H1 (cell line): ENCODE data around the gene IFT25. TPM values are rescaled to one million over a fixed set of nuclear protein-coding genes. Genes with fewer than 3 reads are reported as not detected.

Experiments
- CTCF ChIA-PET: fragments of 300-600 bp; sonication (Branson Sonifier 250); formaldehyde crosslinking; loops from one replicate; lab custom pipeline; 2021; ENCODE audit not compliant: partially characterized antibody; lab: Charles Lee
- POLR2A ChIA-PET: fragments of 300-600 bp; sonication (Branson Sonifier 250); formaldehyde crosslinking; loops from one replicate; lab custom pipeline; 2021; ENCODE audit warnings: inconsistent platforms; ENCODE audit not compliant: partially characterized antibody; lab: Charles Lee
- DNase-seq, 2 experiments: peaks; one replicate each; pipeline versions ENCODE4 v3.0.0 to v3.0.0-alpha.2; 2010 to 2022; ENCODE audit warnings: low spot score in 2 of 2, low read depth in 1 of 2, mixed read lengths in 1 of 2
- FAIRE-seq: peaks from 2 replicates; lab custom pipeline; 2011; peaks lifted over from hg19 to GRCh38; lab: Jason Lieb, UNC
- H2AFZ ChIP-seq: 2 replicates; pipeline ENCODE4 v1.8.1; 2012; ENCODE audit warnings: low read length, inconsistent platforms
- H2AK5ac ChIP-seq: 2 replicates; pipeline ENCODE4 v1.6.1; 2013; ENCODE audit warnings: low read depth, low read length
- H2BK120ac ChIP-seq: replicated peaks from 2 replicates; pipeline ENCODE3; 2013; ENCODE audit warnings: low read depth, low read length, inconsistent platforms
- H2BK12ac ChIP-seq: 2 replicates; pipeline ENCODE4 v1.6.1; 2013; ENCODE audit warnings: low read depth, low read length
- H2BK15ac ChIP-seq: 2 replicates; pipeline ENCODE4 v1.6.1; 2013; ENCODE audit warnings: low read length
- H2BK20ac ChIP-seq: 2 replicates; pipeline ENCODE4 v1.6.1; 2013; ENCODE audit warnings: low read length
- H2BK5ac ChIP-seq: 2 replicates; pipeline ENCODE4 v1.6.1; 2013; ENCODE audit warnings: low read depth, low read length
- H3K14ac ChIP-seq: 2 replicates; pipeline ENCODE4 v1.6.1; 2013; ENCODE audit warnings: inconsistent platforms; ENCODE audit not compliant: insufficient read length
- H3K18ac ChIP-seq: 2 replicates; pipeline ENCODE4 v1.6.1; 2013; ENCODE audit warnings: low read length; ENCODE audit errors: extremely low read depth
- H3K23ac ChIP-seq: 2 replicates; pipeline ENCODE4 v1.6.1; 2013; ENCODE audit warnings: inconsistent platforms; ENCODE audit not compliant: insufficient read length
- H3K23me2 ChIP-seq: 2 replicates; pipeline ENCODE4 v1.6.1; 2013; ENCODE audit warnings: low read depth, low read length
- H3K27ac ChIP-seq: 2 replicates; pipeline ENCODE4 v1.6.1; 2011; ENCODE audit warnings: low read depth, low read length, inconsistent platforms
- H3K27me3 ChIP-seq, 4 experiments: replicated peaks in 1 of 4; 1 replicate in 1 of 4; 2 replicates in 3 of 4; pipeline versions ENCODE4 v1.6.1 to v1.8.1; 2011 to 2013; ENCODE audit warnings: low read length in 3 of 4, mild to moderate bottlenecking in 3 of 4, inconsistent platforms in 2 of 4, mixed read lengths in 2 of 4, moderate library complexity in 1 of 4; ENCODE audit not compliant: control insufficient read depth in 3 of 4, insufficient read depth in 3 of 4; ENCODE audit errors: extremely low read depth in 1 of 4
- H3K36me3 ChIP-seq, 4 experiments: 2 replicates each; pipeline versions ENCODE4 v1.6.1 to v1.8.1; 2011 to 2013; ENCODE audit warnings: mild to moderate bottlenecking in 4 of 4, low read length in 3 of 4, moderate library complexity in 2 of 4, control low read depth in 1 of 4, inconsistent platforms in 1 of 4; ENCODE audit not compliant: insufficient read depth in 4 of 4, control insufficient read depth in 2 of 4
- H3K4ac ChIP-seq: replicated peaks from 2 replicates; pipeline ENCODE3; 2013; ENCODE audit warnings: low read length, low read depth, mixed read lengths, inconsistent platforms; ENCODE audit not compliant: insufficient read length
- H3K4me1 ChIP-seq, 4 experiments: replicated peaks in 1 of 4; 1 replicate in 1 of 4; 2 replicates in 3 of 4; pipeline versions ENCODE4 v1.6.1 to v1.8.1; 2011 to 2013; ENCODE audit warnings: low read length in 3 of 4, inconsistent platforms in 2 of 4, mixed read lengths in 1 of 4; ENCODE audit not compliant: insufficient read depth in 4 of 4, control insufficient read depth in 3 of 4
- H3K4me2 ChIP-seq, 2 experiments: 2 replicates each; pipeline versions ENCODE4 v1.6.1 to v1.8.1; 2011 to 2013; ENCODE audit warnings: low read depth in 2 of 2, low read length in 2 of 2, control low read depth in 1 of 2, inconsistent platforms in 1 of 2, mild to moderate bottlenecking in 1 of 2; ENCODE audit not compliant: insufficient read depth in 1 of 2
- H3K4me3 ChIP-seq, 4 experiments: fragments of 200-600, 300-600 bp in 1 of 4; sonication (generic), shearing (Covaris generic), sonication (Bioruptor Twin) in 1 of 4; 2 replicates each; pipeline versions ENCODE4 v1.5.1 to v1.8.1; 2011 to 2016; ENCODE audit warnings: low read length in 4 of 4, low read depth in 3 of 4, control low read depth in 2 of 4, inconsistent platforms in 2 of 4, mild to moderate bottlenecking in 2 of 4, mixed read lengths in 1 of 4, moderate library complexity in 1 of 4; ENCODE audit not compliant: insufficient read depth in 2 of 4; ENCODE audit errors: extremely low read depth in 1 of 4
- H3K56ac ChIP-seq: replicated peaks from 2 replicates; pipeline ENCODE3; 2013; ENCODE audit warnings: low read depth, mild to moderate bottlenecking, mixed read lengths, low read length, inconsistent platforms; ENCODE audit not compliant: insufficient read length
- H3K79me1 ChIP-seq: 2 replicates; pipeline ENCODE4 v1.6.1; 2013; ENCODE audit warnings: low read depth, low read length, control low read depth
- H3K79me2 ChIP-seq, 2 experiments: 2 replicates each; pipeline versions ENCODE4 v1.6.1 to v1.8.1; 2012 to 2013; ENCODE audit warnings: low read length in 2 of 2, mild to moderate bottlenecking in 2 of 2, inconsistent platforms in 1 of 2; ENCODE audit not compliant: insufficient read depth in 2 of 2, control insufficient read depth in 1 of 2
- H3K9ac ChIP-seq, 4 experiments: replicated peaks in 1 of 4; 1 replicate in 1 of 4; 2 replicates in 3 of 4; pipeline versions ENCODE4 v1.6.1 to v1.8.1; 2011 to 2013; ENCODE audit warnings: low read depth in 3 of 4, low read length in 3 of 4, control low read depth in 2 of 4, mild to moderate bottlenecking in 2 of 4, moderate library complexity in 2 of 4, inconsistent platforms in 1 of 4; ENCODE audit errors: extremely low read depth in 1 of 4
- H3K9me3 ChIP-seq, 2 experiments: 2 replicates each; pipeline versions ENCODE4 v1.6.1 to v1.8.1; 2012 to 2013; ENCODE audit warnings: mild to moderate bottlenecking in 2 of 2, moderate library complexity in 2 of 2, control low read depth in 1 of 2, inconsistent platforms in 1 of 2, low read depth in 1 of 2, low read length in 1 of 2, mixed read lengths in 1 of 2; ENCODE audit not compliant: insufficient read depth in 2 of 2
- H4K20me1 ChIP-seq, 2 experiments: replicated peaks in 1 of 2; 2 replicates each; pipeline versions ENCODE3 to v1.8.1; 2011 to 2013; ENCODE audit warnings: inconsistent platforms in 2 of 2, low read length in 2 of 2, mild to moderate bottlenecking in 1 of 2; ENCODE audit not compliant: insufficient read depth in 2 of 2, control insufficient read depth in 1 of 2
- H4K5ac ChIP-seq: 2 replicates; pipeline ENCODE4 v1.6.1; 2013; ENCODE audit warnings: low read length, low read depth, mixed read lengths, inconsistent platforms; ENCODE audit not compliant: insufficient read length
- H4K8ac ChIP-seq: 2 replicates; pipeline ENCODE4 v1.8.0; 2013; ENCODE audit warnings: mild to moderate bottlenecking, moderate library complexity, low read length, inconsistent platforms; ENCODE audit not compliant: insufficient read depth; ENCODE audit errors: extremely low read depth
- H4K91ac ChIP-seq: replicated peaks from 2 replicates; pipeline ENCODE3; 2013; ENCODE audit warnings: low read length, mixed read lengths, inconsistent platforms; ENCODE audit not compliant: insufficient read length
- EP300 ChIP-seq, 2 experiments: IDR thresholded peaks; 1 replicate in 1 of 2; 2 replicates in 1 of 2; pipeline ENCODE4 v1.6.1; 2011 to 2012; ENCODE audit warnings: low read depth in 2 of 2, low read length in 2 of 2, mild to moderate bottlenecking in 2 of 2, borderline replicate concordance in 1 of 2, inconsistent platforms in 1 of 2, moderate library complexity in 1 of 2
- RBBP5 ChIP-seq: IDR thresholded peaks from 2 replicates; pipeline ENCODE4 v1.7.1; 2012; ENCODE audit warnings: low read depth, mild to moderate bottlenecking, inconsistent platforms, low read length, moderate library complexity, borderline replicate concordance
- WGBS, 2 experiments: shearing (Covaris generic) in 1 of 2; methylation state at CpG; one replicate each; pipeline versions ENCODE4 v1.1.6 to v1.1.7; 2013 to 2015; ENCODE audit warnings: low lambda C conversion rate in 2 of 2, mixed read lengths in 2 of 2, inconsistent platforms in 1 of 2, low coverage in 1 of 2, missing lambda C conversion rate in 1 of 2; ENCODE audit not compliant: insufficient replicate concordance in 2 of 2, insufficient coverage in 1 of 2, insufficient read length in 1 of 2; ENCODE audit errors: extremely low coverage in 1 of 2, missing lambda C conversion rate in 1 of 2; 5-methylcytosine and 5-hydroxymethylcytosine counted together
- polyA plus RNA-seq, 7 experiments: library from polyadenylated mRNA; depleted of rRNA in 3 of 7; stranded (reverse) in 5 of 7; unstranded in 2 of 7; fragments of >200 nt in 5 of 7; fragments of 200-250 nt in 2 of 7; gene quantifications; 1 replicate in 5 of 7; 2 replicates in 1 of 7; 4 replicates in 1 of 7; pipeline versions ENCODE4 v1.2.1 to v1.2.3, GENCODE V29; 2011 to 2013; ENCODE audit warnings: missing spikeins in 2 of 7, mixed read lengths in 2 of 7
- total RNA-seq: library from RNA; stranded (reverse); fragmentation: NEBNext Ultra II Directional; extraction: Animal tissue kit (Norgen Biotek cat#: 25700); gene quantifications from 2 replicates; pipeline ENCODE4 v1.2.1, GENCODE V29; 2021

IFT25 gene
- total and polyA plus RNA-seq, 2 of the 8 experiments (the other 6 are each of a cell fraction or from before 2014, with no cell fraction given) = 15.0 to 36.3 TPM

DNA sequence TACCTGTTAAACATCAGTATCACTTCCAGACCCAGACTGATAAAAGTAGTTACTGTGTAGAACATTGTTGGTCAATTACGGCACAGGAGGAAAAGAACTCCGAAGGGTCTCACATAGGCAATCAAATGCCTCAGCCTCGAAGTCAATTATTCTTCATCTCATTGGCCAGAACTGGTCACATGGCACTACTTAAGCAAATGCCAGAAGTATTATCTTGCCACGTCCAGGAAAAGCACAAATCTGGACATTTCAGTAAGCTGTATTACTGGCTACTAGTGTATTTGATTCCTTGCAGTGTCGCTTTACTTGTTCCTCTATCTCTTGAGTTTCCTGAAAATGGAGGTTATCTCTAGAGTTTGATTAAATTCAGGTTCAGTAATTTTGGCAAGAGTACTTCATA lies 27.2 kb downstream of the IFT25 start:
- Histone ChIP-seq H3K9me3 (no peaks in the 10 kb centered on the region), H3K36me3 (peaks cover 0 to 6% (median 1%) of the 10 kb centered on the region in 4 experiments; a peak in 3 of 8 replicates), H3K4me1 (peaks cover 4 to 7% (median 6%) of the 10 kb centered on the region in 4 experiments; a peak in 6 of 7 replicates), H4K91ac (no peak overlapping the region), H3K23me2 (no peaks in the 10 kb centered on the region), H4K20me1 (peaks cover 0 to 2% of the 10 kb centered on the region in 2 experiments), H3K79me2 (no peaks in the 10 kb centered on the region), H3K23ac (no peak overlapping the region), H2BK120ac (no peak overlapping the region), H2AK5ac (no peak overlapping the region), H3K4me3 (no peak overlapping the region), H4K5ac (no peak overlapping the region), H2BK20ac (no peak overlapping the region), H3K79me1 (no peaks in the 10 kb centered on the region), H3K56ac (no peak overlapping the region), H3K27ac (no peak overlapping the region), H2AFZ (no peak overlapping the region), H2BK5ac (no peak overlapping the region), H4K8ac (no peak overlapping the region), H3K9ac (no peak overlapping the region), H2BK12ac (no peak overlapping the region), H3K4me2 (no peak overlapping the region), H2BK15ac (no peak overlapping the region), H3K27me3 (no peaks in the 10 kb centered on the region), H3K14ac (no peak overlapping the region), H3K18ac (no peak overlapping the region), H3K4ac (no peak overlapping the region)
- 85% methylated on average over 5 of the region's 5 CpGs; no CpG with 5 or more reads in 1 of the 2 experiments for WGBS, 2 experiments
- DNase-seq (no peak), FAIRE-seq (no peak)
- POLR2A ChIA-PET = interaction anchor here (0.8 kb wide), 1 partner anchor 14 kb away, joined by 4 read pairs; no protein-coding TSS in a partner anchor
- CTCF ChIA-PET = interaction anchor here (0.6 to 1.5 kb wide), 7 partner anchors 10 to 78 kb away, joined by 3 to 5 read pairs (median 4); no protein-coding TSS in a partner anchor
- TF ChIP-seq RBBP5 (no peak), EP300 (IDR thresholded peaks at IDR 0.05; ENCODE audit: borderline replicate concordance in 1 of 2, low read depth in 2 of 2, low read length in 2 of 2) (no peak)
